HG02642 (cell line): ENCODE results near the gene RPS21.
"Not testable (repeated sequence)": the region's sequence is repeated elsewhere in the genome, so short reads cannot be mapped to it uniquely, and the experiment has no call there.

ENCODE experiments used
- ATAC-seq: cut with Tn5 transposase; IDR thresholded peaks from one replicate; pipeline ENCODE4 v1.9.1; 2021; ENCODE audit warnings: mild to moderate bottlenecking; ENCODE audit not compliant: unreplicated experiment, poor library complexity

RPS21 gene

DNA sequence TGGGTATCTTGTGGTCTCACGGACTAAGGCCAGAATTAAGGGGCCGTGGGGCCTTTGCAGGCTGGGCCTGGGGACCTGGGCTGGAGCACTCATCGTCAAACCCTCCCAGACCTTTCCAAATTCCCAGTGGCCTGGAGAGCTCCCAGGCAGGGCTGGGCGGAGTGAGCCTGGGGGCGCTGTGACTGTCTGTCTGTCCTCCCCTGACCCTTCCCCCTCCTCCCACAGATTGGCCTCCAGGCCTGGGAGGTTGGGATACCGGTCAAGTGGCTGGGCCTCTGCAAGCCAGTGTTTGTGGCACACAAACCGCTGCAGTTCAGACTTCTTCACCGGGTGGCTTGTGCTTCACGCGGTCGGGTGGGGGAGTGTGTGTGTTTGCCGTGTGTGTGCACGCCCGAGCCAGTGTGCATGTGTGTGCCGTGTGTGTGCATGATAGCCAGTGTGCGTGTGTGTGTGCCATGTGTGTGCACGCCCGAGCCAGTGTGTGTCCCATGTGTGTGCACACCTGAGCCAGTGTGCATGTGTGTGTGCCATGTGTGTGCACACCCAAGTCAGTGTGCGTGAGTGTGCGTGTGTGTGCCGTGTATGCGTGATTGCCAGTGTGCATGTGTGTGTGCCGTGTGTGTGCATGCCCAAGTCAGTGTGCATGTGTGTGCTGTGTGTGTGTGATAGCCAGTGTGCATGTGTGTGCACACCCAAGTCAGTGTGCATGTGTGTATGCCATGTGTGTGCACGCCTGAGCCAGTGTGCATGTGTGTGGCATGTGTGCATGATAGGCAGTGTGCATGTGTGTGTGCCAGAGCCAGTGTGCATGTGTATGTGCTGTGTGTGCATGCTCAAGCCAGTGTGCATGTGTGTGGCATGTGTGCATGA, 34.2 kb downstream of the RPS21 start:
- no peak for ATAC-seq

DNA sequence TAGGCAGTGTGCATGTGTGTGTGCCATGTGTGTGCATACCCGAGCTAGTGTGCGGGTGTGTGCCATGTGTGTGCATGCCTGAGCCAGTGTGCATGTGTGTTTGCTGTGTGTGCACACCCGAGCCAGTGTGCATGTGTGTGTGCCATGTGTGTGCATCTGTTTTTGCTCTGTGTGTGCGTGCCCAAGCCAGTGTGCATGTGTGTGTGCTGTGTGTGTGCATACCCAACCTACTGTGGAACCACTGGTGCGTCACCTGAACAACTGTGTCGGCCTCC, 34.8 kb downstream of the RPS21 start:
- ATAC-seq, result no peak

DNA sequence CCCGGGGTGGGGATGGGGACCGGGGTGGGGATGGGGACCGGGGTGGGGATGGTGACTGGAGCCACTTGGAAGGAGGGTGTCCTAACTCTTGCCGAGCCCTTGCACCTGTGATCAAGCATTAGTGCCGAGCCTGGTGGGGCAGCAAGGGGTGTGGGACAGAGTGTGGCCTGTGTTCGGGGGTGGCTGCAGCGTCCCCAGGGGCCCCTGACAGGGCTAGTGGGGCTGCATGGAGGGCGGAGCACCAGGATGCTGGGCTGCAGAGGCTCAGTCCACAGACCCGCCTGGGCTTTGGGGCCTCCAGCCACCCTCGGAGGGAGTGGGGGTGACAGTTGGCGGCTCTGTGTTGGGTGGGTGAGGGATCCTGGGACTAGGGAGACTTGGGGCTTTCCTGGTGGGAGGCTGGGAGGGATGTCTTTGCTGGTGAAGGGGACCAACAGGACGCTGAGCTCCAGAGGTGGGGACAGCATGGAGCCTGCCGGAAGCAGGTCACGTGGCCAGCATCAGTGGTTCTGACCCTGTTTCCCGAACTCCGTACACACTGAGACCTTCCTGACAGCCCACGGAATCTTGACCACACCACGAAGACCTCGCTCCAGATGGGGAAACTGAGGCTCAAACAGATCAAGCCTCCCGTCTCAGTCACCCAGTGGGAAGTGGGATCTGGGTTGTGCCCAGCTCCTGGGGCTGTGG, 35.9 kb downstream of the RPS21 start:
- no peak for ATAC-seq

DNA sequence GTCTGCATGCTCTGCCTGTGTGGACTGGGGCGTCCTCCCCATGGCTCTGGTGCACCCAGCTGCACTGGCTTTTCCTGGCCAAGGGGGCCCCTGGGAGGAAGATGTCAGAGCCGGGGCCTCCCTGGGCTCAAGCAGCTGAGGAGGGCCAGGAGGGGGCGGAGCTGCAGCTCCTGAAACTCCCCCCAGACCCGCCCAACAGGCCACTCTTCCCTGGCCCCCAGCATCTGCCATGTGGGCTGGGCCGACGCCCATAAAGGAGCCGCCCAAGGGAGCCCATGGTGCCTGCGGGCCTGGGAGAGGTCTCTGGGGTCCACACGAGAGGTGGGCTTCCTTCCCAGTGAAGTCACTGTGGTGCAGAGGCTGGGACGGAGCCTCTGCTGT, 36.4 kb downstream of the RPS21 start:
- ATAC-seq, result no peak

DNA sequence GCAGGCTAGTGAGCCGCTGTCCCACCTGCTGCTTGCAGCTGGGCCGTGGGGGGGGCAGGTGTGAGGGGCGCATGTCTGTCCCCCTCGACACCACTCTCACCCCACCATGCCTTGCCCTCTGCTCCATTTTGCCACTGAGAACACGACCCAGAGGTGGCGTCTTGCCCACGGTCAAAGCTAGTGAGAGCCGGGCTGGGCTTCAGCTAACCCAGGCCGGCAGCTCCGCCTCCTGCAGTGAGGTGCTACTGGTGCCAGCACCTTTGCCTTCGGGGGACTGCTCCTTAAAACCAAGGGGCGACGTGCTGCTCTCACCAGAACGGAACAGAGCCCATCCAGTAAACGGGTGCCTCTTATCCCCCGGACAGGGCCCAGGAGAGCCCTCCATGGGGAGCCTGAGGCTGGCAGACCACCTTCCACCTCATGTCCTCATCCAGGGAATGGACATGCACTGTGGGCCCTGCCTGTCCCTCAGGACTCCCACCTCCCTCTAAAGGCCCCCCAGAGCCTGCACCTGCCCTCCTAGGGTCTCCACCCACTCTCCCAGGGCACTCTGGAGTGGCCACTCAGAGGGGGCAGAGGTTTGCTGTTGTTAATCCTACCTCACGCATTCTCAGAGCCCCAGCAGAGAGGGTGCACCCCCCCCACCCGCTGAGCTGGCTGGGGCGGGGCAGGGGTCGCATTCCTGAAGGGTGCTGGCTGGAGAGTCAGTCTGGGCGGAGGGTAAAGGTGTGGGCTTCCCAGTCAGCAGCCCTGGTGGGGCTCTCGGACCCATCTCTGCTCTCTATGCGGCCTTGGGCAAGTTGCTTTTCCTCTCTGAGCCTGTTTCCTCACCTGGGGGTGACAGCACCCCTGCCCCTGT, 37.6 kb downstream of the RPS21 start:
- ATAC-seq, result no peak

DNA sequence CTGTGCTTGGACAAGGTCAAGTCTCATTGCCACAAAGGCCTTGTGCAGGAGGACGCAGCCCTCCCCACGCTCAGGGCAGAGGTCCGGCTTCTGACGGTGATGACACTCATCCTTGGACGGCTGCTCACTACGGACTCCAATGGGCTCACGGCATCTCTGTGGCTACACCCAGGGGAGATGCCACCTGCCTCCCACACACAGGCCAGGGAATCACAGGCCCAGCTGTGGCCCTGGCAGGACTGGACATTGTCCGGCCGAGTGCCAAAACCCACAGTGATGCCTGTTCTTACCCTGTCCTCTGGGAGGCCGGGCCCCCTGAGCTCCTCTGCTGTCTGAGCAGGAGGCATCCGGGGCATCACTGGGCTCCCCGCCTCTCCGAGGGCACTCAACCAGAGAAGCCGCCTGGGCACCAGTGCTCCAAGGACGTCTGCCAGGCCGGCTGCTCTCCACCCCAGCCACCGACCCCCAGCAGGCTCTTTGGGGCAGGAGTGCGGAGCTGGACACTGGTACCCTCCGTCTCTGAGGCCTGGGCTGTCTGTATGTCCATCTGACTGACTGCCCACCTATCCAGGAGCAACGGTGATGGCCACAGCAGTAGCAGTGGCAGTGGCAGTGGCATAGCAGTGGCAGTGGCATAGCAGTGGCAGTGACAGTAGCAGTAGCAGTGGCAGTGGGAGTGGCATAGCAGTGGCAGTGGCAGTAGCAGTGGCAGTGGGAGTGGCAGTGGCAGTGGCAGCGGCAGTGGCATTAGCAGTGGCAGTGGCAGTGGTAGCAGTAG, 38.6 kb downstream of the RPS21 start:
- no peak for ATAC-seq

DNA sequence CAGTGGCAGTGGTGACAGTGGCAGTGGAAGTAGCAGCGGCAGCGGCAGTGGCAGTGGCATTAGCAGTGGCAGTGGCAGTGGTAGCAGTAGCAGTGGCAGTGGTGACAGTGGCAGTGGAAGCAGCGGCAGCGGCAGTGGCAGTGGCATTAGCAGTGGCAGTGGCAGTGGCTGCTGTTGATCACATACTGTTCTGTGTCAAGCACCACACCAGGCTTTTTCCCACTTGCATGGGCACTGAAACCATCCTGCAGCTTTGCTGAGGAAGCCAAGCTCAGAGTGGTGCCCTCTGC, 39.1 kb downstream of the RPS21 start:
- not testable (repeated sequence) for ATAC-seq

DNA sequence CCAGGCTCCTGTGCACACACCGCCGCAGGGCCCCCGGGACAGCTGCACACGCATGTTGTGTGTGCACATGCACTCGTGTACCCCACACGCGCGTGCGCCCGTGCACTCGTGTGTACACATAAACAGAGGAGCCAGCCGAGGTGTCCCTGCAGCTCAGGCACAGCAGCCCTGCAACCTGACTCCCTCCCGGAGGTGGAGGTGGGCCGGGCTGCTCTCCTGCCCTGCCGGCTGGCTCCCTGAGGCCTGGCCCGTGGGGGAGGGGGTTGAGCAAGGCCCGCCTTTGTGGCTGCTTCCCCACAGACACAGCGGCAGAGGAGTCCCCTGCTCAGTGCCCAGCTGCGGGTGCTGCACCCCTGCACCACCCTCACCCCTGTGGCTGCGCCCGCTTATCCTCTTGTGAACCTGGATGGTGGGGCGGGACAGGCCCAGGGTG, 39.8 kb downstream of the RPS21 start:
- ATAC-seq, result no peak

DNA sequence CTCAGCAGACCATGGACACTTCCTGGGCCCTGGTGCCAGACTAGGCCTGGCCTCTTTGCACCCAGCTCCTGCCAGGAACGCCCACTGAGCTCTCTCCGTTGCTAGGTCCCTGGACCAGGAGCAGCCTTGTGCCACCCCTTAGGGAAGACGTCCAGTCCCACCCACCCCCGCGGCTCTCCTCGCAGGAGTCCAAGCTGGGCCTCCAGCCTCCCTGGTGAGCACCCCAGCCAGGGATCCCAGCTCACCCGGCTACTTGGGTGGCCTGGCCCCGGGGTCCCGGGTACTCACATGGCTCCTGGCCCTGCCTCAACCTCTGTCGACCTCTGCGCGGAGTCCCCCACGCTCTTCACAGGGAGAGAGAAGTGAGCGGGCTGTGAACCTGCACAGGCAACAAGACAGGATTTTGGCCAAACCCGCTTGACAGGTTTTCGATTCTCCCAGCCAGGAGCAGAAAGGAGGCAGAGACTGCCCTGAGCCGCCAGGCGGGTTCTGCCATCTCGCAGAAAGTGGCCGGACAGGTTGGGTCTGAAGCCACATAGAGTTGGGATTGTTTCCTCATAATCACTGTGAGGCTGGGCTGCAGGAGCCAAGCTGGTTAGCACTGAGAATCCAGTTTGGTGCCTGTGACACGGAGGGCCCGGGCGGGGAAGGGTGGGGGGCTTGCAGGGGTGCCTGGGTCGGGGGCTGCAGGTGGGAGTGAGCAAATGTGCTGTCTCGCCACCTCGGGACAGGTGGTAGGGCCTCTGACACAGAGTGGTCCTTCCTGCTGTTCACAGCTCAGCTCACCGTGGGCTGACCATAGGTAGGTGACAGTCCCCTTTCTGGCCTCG, 40.5 kb downstream of the RPS21 start, which contains the start of gene RBBP8NL:
RBBP8NL (minus strand) TSS at position 368 of the 830 bp plus-strand sequence. CDS start 7,892 bp downstream, outside the sequence.
- no peak for ATAC-seq

DNA sequence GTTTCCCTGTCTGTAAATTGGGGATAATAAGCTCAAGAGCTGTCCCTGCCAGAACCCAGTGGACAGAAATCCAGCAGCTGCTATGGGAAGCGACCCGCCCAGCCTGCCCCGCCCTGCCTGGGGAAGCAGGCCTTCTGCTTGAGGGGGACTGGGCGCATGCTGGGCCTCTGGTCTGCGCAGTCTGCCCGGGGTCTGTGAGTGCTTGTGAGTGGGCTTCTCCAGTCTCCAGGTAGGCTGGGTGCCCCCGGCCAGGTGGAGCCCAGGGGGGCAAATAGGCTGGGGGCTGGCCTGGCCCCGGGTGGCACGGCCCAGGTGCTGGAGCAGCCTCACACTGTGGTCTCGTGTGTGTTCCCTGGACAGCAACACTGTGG, 41.1 kb downstream of the RPS21 start:
- no peak for ATAC-seq

DNA sequence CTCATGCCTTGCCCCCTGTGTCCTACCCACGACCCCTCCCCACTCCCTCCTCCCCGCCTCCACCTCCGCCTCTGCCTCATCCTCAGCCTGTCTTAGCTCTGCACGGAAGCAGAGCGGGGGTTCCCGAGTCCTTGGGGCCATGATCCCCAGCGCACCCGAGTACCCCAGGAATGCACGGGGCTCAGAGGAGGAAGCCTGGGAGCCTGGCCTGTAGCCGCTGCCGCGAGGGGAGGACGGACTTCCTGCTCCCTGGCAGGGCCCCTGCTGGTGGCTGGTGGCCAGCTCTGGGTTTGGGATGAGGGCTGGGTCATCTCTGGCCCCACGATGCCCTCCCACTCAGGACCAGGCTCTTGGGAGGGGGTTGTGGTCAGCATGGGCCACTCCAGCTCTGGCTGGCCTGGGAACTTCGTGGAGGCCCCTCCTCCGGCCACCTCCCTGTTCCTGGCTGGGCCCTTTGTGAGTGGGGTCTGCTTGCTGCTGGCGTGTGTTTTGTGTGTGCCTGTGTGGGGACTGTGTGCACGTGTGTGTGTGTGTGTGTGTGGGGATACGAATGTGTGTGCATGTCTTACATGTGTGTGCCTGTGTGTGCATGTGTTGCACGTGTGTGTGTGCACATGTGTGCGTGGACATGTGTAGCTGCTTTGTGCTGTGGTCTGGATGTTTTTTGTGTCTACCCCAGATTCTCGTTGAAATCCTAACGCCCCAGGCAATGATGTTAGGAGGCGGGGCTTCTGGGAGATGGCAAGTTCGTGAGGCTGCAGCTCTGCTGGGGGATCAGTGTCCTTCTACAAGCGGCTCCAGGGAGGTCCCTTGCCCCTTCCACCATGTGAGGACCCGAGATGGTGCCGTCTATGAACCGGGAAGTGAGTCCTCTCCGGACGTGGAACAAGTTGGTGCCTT, 41.7 kb downstream of the RPS21 start:
- ATAC-seq, result no peak

DNA sequence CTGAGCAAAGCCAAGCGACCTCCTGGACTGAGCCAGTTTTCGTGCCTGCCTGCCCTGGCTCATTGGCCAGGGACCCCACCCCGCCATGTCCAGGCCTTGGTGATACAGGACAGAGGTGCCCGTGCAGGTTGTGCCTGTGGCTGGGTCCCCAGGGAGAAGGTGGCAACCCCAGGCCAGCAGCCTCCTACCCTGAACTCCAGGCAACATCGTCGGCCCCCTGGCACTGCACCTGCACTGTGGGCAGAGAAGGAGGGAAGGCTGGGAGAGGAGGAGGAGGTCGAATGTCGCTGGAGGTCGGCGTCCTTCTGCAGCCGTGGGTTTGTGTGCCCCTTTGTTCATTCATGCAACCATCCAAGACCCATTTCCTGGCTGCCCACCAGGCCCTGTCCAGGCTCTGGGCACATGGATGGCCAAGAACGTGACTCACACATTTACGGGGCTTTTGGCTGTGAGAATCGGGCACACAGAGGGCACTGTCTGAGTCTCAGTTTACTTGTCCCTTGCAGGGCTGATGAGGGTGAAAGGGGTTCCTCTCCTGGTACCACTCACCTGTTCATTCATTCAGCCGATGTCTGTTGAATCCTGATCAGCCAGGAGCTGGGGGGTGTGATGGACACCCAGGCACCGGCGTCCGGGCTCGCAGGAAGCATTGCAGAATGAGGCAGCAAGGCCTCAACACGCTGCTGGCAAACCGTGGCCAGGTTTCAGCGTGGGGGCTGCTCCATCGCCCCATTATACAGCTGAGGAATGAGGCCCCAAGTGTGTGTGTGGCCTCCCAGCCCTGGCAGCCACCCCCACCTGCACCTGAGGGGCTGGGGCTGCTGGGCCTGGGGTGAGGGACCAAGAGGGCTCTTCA, 42.8 kb downstream of the RPS21 start:
- no peak for ATAC-seq

DNA sequence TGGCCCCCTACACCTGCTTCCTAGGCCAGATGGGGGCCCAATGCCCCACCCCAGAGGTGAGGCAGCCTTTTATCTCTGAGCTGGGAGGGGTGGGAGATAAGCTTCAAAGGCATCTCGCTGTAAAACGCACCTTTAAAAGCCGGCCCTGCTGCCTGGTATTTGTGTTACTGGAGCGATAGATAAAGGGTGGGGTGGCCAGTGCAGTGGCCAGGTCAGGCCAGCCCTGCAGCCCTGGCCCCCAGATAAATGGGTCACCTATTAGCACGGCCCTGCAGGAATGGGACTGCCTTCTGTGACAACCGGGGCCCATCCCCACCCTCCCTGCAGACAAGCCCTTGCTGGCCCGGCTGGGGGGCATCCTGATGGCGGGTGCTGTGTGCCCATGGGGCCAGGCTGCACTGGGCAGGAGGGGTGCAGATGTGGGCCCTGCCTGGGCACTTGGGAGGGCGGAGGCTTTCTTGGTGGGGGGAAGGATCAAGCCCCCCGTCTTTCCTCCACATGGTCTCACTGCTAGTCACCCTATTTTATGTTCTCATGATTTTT, 43.5 kb downstream of the RPS21 start:
- no peak for ATAC-seq

DNA sequence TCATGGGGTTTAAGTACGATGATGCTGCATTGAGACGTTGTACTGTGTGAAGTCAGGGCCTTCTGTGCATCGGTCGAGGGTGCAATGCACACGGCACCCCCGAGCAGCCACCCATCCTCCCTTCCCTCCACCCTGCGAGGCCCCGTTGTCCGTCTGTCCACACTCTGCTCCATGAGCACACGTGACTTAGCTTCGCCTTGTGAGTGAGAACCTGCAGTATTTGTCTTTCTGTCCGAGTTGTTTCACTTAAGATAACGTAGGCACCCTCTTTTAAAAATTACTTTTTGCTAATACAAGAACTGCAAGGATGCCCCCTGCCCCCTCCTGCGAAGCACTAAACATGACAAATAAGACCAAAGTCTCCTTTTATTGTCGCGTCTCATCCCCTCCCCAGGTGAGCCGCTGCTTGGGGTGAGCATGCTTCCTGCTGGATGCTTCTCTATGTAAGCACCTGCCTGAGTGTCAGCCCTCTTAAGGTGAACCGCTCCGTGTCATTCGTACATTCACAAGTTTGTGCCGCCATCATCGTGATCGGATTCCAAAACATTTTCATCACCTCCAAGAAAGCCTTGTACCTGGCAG, 44.1 kb downstream of the RPS21 start:
- no peak for ATAC-seq

DNA sequence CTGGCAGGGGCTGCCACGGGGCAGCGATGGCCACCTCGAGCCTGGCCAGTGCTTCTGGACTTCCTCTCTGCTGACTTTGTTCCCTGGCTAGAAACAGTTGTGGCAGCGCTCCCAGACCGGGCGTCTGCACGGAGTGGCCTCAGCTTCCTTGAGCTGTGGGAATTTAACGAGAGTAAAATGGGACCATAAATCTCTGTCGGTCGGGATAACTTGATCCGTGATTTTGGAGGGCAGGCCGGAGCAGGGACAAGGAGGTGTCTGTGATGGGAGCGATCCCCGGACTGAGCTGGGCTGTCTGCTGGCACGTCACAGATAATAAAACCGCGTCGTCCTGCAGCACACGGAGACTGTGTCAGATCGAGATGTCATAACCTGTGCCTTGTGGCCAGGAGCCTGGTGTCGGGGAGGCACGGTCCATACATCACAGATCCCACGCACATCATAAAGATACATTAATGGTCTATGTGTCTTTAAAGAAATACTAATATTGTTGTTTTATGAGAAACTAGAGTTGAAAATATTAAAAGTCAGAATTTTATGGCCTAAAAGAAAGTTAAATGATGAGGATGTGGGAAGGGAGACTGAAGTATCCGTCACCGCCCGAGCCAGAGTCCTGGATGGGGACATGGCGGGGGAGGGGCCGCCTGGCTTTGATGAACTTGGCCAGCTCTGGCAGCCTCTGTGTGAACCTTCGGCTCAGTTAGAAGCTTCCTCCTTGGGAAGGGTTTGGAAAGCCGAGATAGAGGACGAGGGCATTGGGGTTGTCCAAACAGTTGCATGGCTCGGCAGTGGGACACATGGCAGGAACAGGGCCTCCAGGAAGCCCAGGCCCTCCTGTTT, 47.0 kb downstream of the RPS21 start:
- no peak for ATAC-seq

DNA sequence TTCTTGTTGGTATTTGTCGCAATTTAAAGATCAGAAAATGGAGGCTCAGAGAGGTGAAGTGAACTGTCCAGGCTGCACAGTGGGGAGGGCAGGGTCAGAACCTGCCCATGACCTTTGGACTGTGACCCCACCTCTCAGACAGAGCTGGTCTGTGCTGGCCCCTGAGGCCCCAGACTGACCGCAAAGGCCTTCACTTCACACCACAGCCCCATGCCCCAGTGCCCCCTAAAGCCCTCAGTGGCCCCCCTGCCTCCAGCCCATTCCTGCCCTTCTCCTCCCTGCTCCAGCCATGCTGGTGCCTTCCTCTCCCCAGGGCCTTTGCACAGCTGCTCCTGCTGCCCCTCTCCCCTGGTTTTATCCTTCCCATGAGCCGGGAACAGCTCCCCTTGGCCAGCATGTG, 49.8 kb downstream of the RPS21 start:
- ATAC-seq, result no peak
